Mesenchymal stem cell (in vitro differentiated cells and primary cell): ENCODE data around the gene SLC35D1.
"Not testable (repeated sequence)": the region's sequence is repeated elsewhere in the genome, so short reads cannot be mapped to it uniquely, and the experiment has no call there.

Experiments
- DNase-seq: peaks from one replicate; pipeline ENCODE4 v3.0.0-alpha.2; 2013
- H2AFZ ChIP-seq: one replicate; pipeline ENCODE4 v1.6.1; 2013; ENCODE audit warnings: low read depth, mild to moderate bottlenecking, control low read depth, inconsistent platforms, low read length, moderate library complexity
- H2AK5ac ChIP-seq: 2 replicates; pipeline ENCODE4 v1.6.1; 2013; ENCODE audit warnings: low read length, moderate library complexity, mild to moderate bottlenecking, inconsistent platforms; ENCODE audit not compliant: severe bottlenecking
- H2BK120ac ChIP-seq: one replicate; pipeline ENCODE4 v1.6.1; 2013; ENCODE audit warnings: low read depth, mild to moderate bottlenecking, inconsistent platforms, low read length, moderate library complexity
- H2BK12ac ChIP-seq, 2 experiments: one replicate each; pipeline ENCODE4 v1.6.1; 2013; ENCODE audit warnings: inconsistent platforms in 2 of 2, low read length in 2 of 2, mild to moderate bottlenecking in 2 of 2, moderate library complexity in 2 of 2, control low read depth in 1 of 2
- H2BK15ac ChIP-seq: one replicate; pipeline ENCODE4 v1.6.1; 2013; ENCODE audit warnings: mild to moderate bottlenecking, low read depth, inconsistent platforms; ENCODE audit not compliant: poor library complexity, severe bottlenecking
- H2BK5ac ChIP-seq: 2 replicates; pipeline ENCODE4 v1.6.1; 2013; ENCODE audit warnings: low read depth, mild to moderate bottlenecking, low read length, control low read depth, inconsistent platforms; ENCODE audit not compliant: poor library complexity, severe bottlenecking
- H3K14ac ChIP-seq, 2 experiments: one replicate each; pipeline ENCODE4 v1.6.1; 2013; ENCODE audit warnings: inconsistent platforms in 2 of 2, low read length in 2 of 2, control low read depth in 1 of 2, mild to moderate bottlenecking in 1 of 2, moderate library complexity in 1 of 2
- H3K18ac ChIP-seq, 2 experiments: one replicate each; pipeline ENCODE4 v1.6.1; 2013; ENCODE audit warnings: inconsistent platforms in 2 of 2, low read length in 2 of 2, control low read depth in 1 of 2, low read depth in 1 of 2, mild to moderate bottlenecking in 1 of 2
- H3K23ac ChIP-seq, 2 experiments: one replicate each; pipeline ENCODE4 v1.6.1; 2013; ENCODE audit warnings: inconsistent platforms in 2 of 2, low read length in 2 of 2, mild to moderate bottlenecking in 2 of 2, moderate library complexity in 2 of 2, control low read depth in 1 of 2
- H3K27ac ChIP-seq: 2 replicates; pipeline ENCODE4 v1.5.1; 2013; ENCODE audit warnings: mild to moderate bottlenecking, moderate library complexity, low read length, control low read depth, inconsistent platforms; ENCODE audit not compliant: poor library complexity, severe bottlenecking
- H3K27me3 ChIP-seq, 2 experiments: 2 replicates each; pipeline versions ENCODE4 v1.6.1 to v1.7.0; 2013; ENCODE audit warnings: low read length in 2 of 2, mild to moderate bottlenecking in 2 of 2, moderate library complexity in 2 of 2, control low read depth in 1 of 2, inconsistent platforms in 1 of 2; ENCODE audit not compliant: control insufficient read depth in 1 of 2, insufficient read depth in 1 of 2
- H3K36me3 ChIP-seq, 2 experiments: 2 replicates each; pipeline versions ENCODE4 v1.6.1 to v1.7.0; 2013; ENCODE audit warnings: low read length in 2 of 2, control low read depth in 1 of 2, inconsistent platforms in 1 of 2, low read depth in 1 of 2, mild to moderate bottlenecking in 1 of 2; ENCODE audit not compliant: insufficient read depth in 2 of 2, control insufficient read depth in 1 of 2
- H3K4ac ChIP-seq, 2 experiments: one replicate each; pipeline ENCODE4 v1.6.1; 2013; ENCODE audit warnings: inconsistent platforms in 2 of 2, low read length in 2 of 2, mild to moderate bottlenecking in 2 of 2, moderate library complexity in 2 of 2, control low read depth in 1 of 2, low read depth in 1 of 2
- H3K4me1 ChIP-seq: 2 replicates; pipeline ENCODE4 v1.6.1; 2013; ENCODE audit warnings: low read depth, low read length, control low read depth; ENCODE audit not compliant: control insufficient read depth, insufficient read depth
- H3K4me2 ChIP-seq: 2 replicates; pipeline ENCODE4 v1.6.1; 2013; ENCODE audit warnings: low read length, mild to moderate bottlenecking, inconsistent platforms; ENCODE audit not compliant: poor library complexity, severe bottlenecking
- H3K4me3 ChIP-seq, 2 experiments: 2 replicates each; pipeline versions ENCODE4 v1.5.1 to v1.7.0; 2013; ENCODE audit warnings: low read length in 2 of 2, mild to moderate bottlenecking in 2 of 2, control low read depth in 1 of 2, low read depth in 1 of 2; ENCODE audit not compliant: insufficient read depth in 1 of 2
- H3K79me1 ChIP-seq: replicated peaks from 2 replicates; pipeline ENCODE4 v1.6.1; 2013; ENCODE audit warnings: mild to moderate bottlenecking, control low read depth, low read length, inconsistent platforms; ENCODE audit not compliant: poor library complexity, severe bottlenecking
- H3K9ac ChIP-seq: 2 replicates; pipeline ENCODE4 v1.7.0; 2013; ENCODE audit warnings: mild to moderate bottlenecking, low read length, moderate library complexity
- H3K9me3 ChIP-seq: 2 replicates; pipeline ENCODE4 v1.7.0; 2013; ENCODE audit warnings: mild to moderate bottlenecking, low read length; ENCODE audit not compliant: control insufficient read depth
- H4K8ac ChIP-seq: one replicate; pipeline ENCODE4 v1.6.1; 2013; ENCODE audit warnings: inconsistent platforms, mild to moderate bottlenecking, low read length, moderate library complexity
- H4K91ac ChIP-seq: one replicate; pipeline ENCODE4 v1.6.1; 2013; ENCODE audit warnings: mild to moderate bottlenecking, low read length, inconsistent platforms
- WGBS: methylation state at CpG from one replicate; pipeline ENCODE4 v1.1.7; 2013; ENCODE audit warnings: mixed read lengths; 5-methylcytosine and 5-hydroxymethylcytosine counted together

Gene SLC35D1

GRCh38 chr1:66979621-66980020, 74.3 kb downstream of the SLC35D1 start:
- H3K4me3 ChIP-seq, H2AFZ ChIP-seq, H2BK15ac ChIP-seq, H2BK120ac ChIP-seq, H4K91ac ChIP-seq, H3K4me2 ChIP-seq, H4K8ac ChIP-seq, H3K14ac ChIP-seq, H3K4ac ChIP-seq, H3K27me3 ChIP-seq, H2BK5ac ChIP-seq, H3K9me3 ChIP-seq, H3K79me1 ChIP-seq, H3K9ac ChIP-seq, H3K18ac ChIP-seq, H3K23ac ChIP-seq, H2AK5ac ChIP-seq, DNase-seq, H2BK12ac ChIP-seq, H3K27ac ChIP-seq, H3K4me1 ChIP-seq: not testable (repeated sequence)
- WGBS = 97% methylated on average over 7 of the region's 11 CpGs
- H3K36me3 ChIP-seq = peaks cover 14 to 92% of the 10 kb centered on the region in 2 experiments

GRCh38 chr1:66978201-66978600, 75.7 kb downstream of the SLC35D1 start:
- no peaks in the 10 kb centered on the region for H3K9me3 ChIP-seq
- peaks cover 4% of the 10 kb centered on the region for H3K79me1 ChIP-seq
- H3K9ac ChIP-seq = no peak overlapping the region
- no peak overlapping the region for H3K23ac ChIP-seq
- no peak overlapping the region for H3K4ac ChIP-seq
- no peak overlapping the region for H3K18ac ChIP-seq
- no peak overlapping the region for H4K91ac ChIP-seq
- no peak overlapping the region for H4K8ac ChIP-seq
- H2BK120ac ChIP-seq = no peak overlapping the region
- no peak overlapping the region for H2BK5ac ChIP-seq
- H2BK12ac ChIP-seq = no peak overlapping the region
- no peak overlapping the region for H3K27ac ChIP-seq
- no peak overlapping the region for H2AFZ ChIP-seq
- H3K4me3 ChIP-seq = no peak overlapping the region
- no peak overlapping the region for H3K14ac ChIP-seq
- no peak overlapping the region for H3K4me2 ChIP-seq
- H3K4me1 ChIP-seq = peaks cover 1% of the 10 kb centered on the region
- peaks cover 14 to 90% of the 10 kb centered on the region in 2 experiments for H3K36me3 ChIP-seq
- no peak for DNase-seq
- no peak overlapping the region for H2AK5ac ChIP-seq
- H3K27me3 ChIP-seq = no peaks in the 10 kb centered on the region
- H2BK15ac ChIP-seq = no peak overlapping the region

GRCh38 chr1:66968574-66968973, 85.4 kb downstream of the SLC35D1 start:
- no peak overlapping the region for H2BK15ac ChIP-seq
- no peak overlapping the region for H2AK5ac ChIP-seq
- H3K4me2 ChIP-seq = no peak overlapping the region
- H3K14ac ChIP-seq = no peak overlapping the region
- no peak overlapping the region for H2BK120ac ChIP-seq
- no peak overlapping the region for H4K8ac ChIP-seq
- no peak overlapping the region for H3K27ac ChIP-seq
- peaks cover 2% of the 10 kb centered on the region for H3K9me3 ChIP-seq
- no peak overlapping the region for H2BK12ac ChIP-seq
- WGBS = 100% methylated on average over 2 of the region's 3 CpGs
- H4K91ac ChIP-seq = no peak overlapping the region
- no peak overlapping the region for H3K4ac ChIP-seq
- H3K4me1 ChIP-seq = no peaks in the 10 kb centered on the region
- peaks cover 4 to 89% of the 10 kb centered on the region in 2 experiments for H3K36me3 ChIP-seq
- no peak overlapping the region for H2BK5ac ChIP-seq
- no peak overlapping the region for H3K18ac ChIP-seq
- no peak overlapping the region for H2AFZ ChIP-seq
- H3K23ac ChIP-seq = no peak overlapping the region
- H3K4me3 ChIP-seq = no peak overlapping the region
- H3K9ac ChIP-seq = no peak overlapping the region
- no peaks in the 10 kb centered on the region for H3K27me3 ChIP-seq
- H3K79me1 ChIP-seq = peaks cover 4% of the 10 kb centered on the region
- no peak for DNase-seq

- not testable (repeated sequence) for H3K14ac ChIP-seq, H3K79me1 ChIP-seq, H2BK5ac ChIP-seq, H2AFZ ChIP-seq, H3K27ac ChIP-seq, H4K91ac ChIP-seq, H3K4ac ChIP-seq, H2BK12ac ChIP-seq, H2AK5ac ChIP-seq, H3K27me3 ChIP-seq, DNase-seq, H2BK15ac ChIP-seq, H3K18ac ChIP-seq, H4K8ac ChIP-seq, H3K9me3 ChIP-seq, H3K4me3 ChIP-seq, H3K4me2 ChIP-seq, H3K9ac ChIP-seq, H3K4me1 ChIP-seq, H2BK120ac ChIP-seq, H3K23ac ChIP-seq
- WGBS = 100% methylated on average over 2 of the region's 7 CpGs
- H3K36me3 ChIP-seq = peaks cover 9 to 91% of the 10 kb centered on the region in 2 experiments
These were observed 87.6 kb downstream of the SLC35D1 start for GRCh38 chr1:66966188-66966873.
